ENCODE measurements around the gene CCDC126.

- TF ChIP-seq REST (IDR thresholded peaks at IDR 0.05; ENCODE audit: unreplicated experiment) (no peak), CTCF (conservative IDR thresholded peaks at IDR 0.05; ENCODE audit: low read depth in 2 of 2) (peak in 1 of 2 experiments; percentile 27; a peak in 1 of 4 replicates), EZH2phosphoT487 (IDR thresholded peaks at IDR 0.05; ENCODE audit: unreplicated experiment) (no peak), ZNF114 (CRISPR knock-in tag; IDR thresholded peaks at IDR 0.05) (no peak), JUNB (IDR thresholded peaks at IDR 0.05; ENCODE audit: unreplicated experiment) (no peak)
These were observed 65.2 kb downstream of the CCDC126 start for GRCh38 chr7:23662124-23662983.
